ENCODE measurements around the gene CCL24.
"Not testable (repeated sequence)": the region's sequence is repeated elsewhere in the genome, so short reads cannot be mapped to it uniquely, and the experiment has no call there.

Gene CCL24

DNA sequence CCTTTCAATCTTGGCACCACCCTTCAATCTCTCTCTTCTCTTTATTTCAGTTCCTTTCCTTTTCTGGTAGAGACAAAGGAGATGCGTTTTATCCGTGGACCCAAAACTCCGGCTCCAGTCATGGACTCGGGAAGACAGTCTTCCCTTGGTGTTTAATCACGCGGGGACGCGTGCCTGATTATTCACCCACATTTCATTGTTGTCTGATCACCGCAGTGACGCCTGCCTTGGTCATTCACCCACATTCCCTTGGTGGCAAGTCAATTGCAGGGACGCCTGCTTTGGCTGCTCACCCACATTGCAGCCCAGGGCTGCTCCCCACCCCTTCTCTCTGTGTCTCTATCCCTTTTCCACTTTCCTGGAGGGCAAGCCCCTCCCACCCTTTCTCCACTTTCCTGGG is 34.1 kb downstream of the CCL24 start:
- DNase-seq: not testable (repeated sequence)

DNA sequence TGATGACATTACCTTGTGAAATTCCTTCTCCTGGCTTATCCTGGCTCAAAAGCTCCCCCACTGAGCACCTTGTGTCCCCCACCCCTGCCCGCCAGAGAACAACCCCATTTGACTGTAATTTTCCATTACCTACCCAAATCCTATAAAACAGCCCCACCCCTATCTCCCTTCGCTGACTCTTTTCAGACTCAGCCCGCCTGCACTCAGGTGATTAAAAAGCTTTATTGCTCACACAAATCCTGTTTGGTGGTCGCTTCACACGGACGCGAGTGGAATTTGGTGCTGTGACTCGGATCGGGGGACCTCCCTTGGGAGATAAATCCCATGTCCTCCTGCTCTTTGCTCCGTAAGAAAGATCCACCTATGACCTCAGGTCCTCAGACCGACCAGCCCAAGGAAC is 34.6 kb downstream of the CCL24 start:
- not testable (repeated sequence) for DNase-seq

DNA sequence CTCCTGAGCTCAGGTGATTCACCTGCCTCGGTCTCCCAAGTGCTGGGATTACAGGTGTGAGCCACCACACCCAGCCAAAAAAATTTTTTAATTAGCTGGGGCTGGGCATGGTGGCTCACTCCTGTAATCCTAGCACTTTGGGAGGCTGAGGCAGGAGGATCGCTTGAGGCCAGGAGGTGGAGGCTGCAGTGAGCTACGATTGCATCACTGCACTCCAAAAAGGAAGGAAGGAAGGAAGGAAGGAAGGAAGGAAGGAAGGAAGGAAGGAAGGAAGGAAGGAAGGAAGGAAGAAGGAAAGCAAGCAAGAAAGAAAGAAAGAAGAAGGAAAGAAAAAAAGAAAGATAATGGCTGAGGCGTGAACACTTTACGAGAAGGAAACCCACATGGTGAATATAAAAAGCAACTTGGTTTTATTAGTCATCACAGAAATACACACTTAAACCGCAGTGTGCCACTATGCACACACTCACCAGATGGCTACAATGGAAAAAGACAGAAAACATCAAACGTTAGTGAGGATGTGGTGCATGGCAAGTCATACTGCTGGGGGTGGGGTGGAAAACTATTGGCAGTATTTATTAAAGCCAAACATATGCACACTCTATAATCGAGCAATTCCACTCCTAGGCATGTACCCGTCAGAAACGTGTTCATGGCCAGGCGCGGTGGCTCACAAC is 37.2 kb downstream of the CCL24 start:
- DNase-seq: no peak

DNA sequence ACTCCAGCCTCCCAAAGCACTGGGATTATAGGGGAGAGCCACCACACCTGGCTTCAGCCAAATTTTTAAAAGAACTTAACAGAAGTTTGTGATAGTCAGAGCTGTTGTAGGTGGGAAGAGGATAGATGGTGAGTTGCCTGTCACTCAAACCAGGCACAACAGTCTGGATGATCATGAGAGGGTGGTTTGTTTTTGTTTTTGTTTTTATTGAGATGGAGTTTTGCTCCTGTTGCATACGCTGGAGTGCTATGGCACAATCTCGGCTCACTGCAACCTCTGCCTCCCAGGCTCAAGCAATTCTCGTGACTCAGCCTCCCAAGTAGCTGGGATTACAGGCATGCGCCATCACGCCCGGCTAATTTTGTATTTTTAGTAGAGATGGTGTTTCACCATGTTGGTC is 39.6 kb downstream of the CCL24 start:
- DNase-seq: not testable (repeated sequence)

DNA sequence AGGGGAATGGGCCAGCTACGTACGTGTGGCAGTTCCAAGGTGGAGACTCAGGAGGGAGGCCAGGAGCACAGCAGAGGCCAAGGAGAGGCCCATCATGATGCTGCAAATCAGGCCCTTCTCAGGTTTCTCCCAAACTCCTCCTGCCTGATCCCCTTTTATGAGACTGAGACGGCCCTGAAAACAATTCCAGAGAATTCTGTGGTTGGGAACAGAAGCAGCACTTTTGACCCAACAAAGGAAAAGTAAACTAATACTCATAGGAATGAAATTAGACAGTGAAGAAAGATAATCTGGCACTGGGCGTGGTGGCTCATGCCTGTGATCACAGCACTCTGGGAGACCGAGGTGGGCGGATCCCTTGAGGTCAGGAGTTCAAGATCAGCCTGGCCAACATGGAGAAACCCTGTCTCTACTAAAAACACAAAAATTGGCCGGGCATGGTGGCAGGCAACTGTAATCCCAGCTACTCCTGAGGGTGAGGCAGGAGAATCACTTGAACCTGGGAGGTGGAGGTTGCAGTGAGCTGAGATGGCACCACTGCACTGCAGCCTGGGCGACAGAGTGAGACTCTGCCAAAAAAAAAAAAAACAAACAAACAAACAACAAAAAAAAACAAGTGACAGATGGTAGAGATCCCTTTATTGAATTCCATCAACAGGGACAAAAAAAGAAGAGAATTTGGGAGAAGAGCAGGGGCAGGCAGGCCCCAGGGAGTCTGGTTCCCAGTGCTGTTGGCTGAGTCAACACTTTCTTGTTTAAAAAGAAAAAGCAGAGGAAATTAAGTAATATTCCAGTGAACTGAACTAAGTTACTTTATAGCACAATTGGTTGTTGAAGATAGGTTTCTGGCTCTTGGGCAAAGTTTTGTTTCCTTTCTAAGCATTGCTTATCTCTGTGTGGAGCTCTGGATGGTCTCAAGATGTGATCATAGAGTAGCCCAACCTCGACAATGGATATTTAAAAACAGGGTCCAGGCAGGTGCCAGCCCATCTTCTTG is 41.2 kb downstream of the CCL24 start, which contains the start of gene CCL26:
TSS of gene CCL26 (minus strand) at position 131 of the 997 bp plus-strand sequence. CDS start at position 96, 35 bp downstream.
- no peak for DNase-seq

DNA sequence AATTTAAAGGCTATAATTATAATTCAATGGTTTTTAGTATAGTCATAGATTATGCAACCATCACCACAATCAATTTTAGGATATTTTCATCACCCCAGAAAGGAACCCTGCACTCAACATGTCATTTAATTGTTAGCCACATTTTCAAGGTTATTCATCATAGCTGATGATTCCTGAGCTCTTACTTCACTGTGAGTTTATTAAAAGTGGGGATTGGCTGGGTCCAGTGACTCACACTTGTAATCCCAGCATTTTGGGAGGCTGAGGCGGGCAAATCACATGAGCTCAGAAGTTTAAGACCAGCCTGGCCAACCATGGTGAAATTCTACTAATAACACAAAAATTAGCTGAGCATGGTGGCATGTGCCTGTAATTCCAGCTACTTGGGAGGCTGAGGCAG is 42.4 kb downstream of the CCL24 start:
- no peak for DNase-seq

DNA sequence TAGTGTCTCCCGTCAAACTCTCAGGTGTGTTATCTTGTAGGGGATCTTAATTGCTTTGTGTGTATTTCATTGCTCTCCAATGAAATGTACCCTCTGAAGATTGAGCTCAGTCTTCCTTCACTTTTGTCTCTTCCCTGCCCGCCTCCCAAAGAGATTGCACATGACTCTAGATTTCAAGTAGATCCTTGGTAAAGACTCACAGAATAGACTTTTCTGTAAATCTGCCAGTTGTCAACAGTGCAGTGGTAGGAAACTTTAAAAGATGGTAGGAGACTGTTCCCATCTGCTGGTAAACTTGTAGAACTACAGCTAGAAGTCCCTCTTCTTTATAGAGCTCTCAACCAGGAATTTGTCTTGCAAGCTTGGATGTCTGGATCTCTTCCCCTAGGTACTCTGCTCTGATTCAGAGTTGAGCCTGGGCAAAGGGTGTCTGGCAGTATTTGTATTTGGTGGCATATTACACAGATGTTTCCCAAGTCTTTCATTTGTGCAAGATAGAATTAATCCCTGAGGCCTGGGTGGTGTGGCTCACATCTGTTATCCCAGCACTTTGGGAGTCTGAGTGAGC is 51.2 kb downstream of the CCL24 start:
- no peak for DNase-seq

DNA sequence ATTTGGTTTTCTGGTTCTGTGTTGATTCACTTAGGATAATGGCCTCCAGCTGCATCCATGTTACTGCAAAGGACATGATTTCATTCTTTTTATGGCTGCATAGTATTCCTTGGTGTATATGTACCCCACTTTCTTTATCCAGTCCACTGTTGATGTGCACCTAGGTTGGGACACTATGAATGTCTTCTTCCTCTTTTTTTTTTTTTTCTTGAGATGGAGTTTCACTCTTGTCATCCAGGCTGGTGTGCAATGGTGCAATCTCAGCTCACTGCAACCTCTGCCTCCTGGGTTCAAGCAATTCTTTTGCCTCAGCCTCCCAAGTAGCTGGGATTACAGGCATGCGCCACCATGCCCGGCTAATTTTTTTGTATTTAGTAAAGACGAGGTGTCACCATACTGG is 51.8 kb downstream of the CCL24 start:
- not testable (repeated sequence) for DNase-seq

Measured in NCI-H187 (cell line).